GM19452 (cell line): ENCODE results near the gene DDIT3.
"Not testable (repeated sequence)": the region's sequence is repeated elsewhere in the genome, so short reads cannot be mapped to it uniquely, and the experiment has no call there.

Source experiments
- ATAC-seq: cut with Tn5 transposase; IDR thresholded peaks from one replicate; pipeline ENCODE4 v1.9.1; 2021; ENCODE audit not compliant: unreplicated experiment

DDIT3 gene

DNA sequence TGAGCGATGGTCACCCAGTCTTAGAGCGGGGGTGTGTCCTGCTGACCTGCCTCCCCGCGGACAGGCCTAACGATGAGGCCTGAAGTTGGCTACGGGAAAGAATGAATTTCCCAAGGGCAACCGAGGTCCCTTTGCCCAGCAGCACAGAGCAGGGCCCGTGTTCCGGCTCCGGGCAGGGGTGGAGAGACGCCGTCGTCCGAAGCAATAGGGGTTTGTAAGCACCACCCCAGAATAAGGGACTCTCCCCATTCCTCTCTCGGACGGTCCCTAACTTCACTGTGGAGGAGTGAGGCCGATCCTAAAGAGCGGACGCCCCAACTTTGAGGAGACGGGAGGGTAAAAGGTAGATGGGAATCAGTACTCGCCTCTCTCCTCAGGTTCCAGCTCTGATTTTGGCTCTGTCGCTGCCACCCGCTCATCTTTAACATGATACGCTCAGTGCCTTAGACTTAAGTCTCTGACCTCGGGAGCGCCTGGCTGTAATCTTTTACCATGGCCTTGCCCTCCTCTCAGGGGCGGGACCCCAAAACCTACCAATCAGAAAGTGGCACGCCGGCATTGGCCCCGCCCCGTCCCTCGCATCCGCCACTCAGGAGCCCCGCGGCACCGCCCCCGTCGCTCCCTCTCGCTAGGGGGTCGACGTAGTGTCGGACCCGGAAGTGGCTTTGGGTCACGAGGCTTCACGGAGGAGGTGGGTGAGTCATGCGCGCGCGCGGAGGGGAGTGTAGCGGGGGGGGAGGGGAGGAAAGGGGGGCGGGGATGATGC lies at the start of gene DDIT3:
Gene DDIT3, minus strand, starts transcription at position 462 of the 766 bp plus-strand sequence. CDS start 3,108 bp downstream, outside the sequence.
- ATAC-seq, result peak; percentile 58

DNA sequence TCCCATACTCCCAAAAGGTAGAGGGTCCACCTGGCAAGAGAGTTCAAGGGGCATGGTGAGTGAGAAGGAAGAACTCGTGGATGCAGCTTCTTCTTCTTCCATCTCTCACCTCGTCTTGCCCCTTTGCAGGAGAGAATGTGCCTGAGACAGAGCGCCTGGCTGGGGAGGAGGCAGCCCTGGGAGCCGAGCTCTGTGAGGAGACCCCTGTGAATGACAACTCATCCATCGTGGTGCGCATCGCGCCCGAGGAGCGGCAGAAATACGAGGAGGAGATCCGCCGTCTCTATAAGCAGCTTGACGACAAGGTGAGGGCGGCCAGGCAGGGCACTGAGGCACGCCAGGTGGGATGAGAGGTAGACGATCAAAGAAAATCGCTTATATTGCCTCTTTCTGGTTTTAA lies 49.5 kb upstream of the DDIT3 start:
- no peak for ATAC-seq

DNA sequence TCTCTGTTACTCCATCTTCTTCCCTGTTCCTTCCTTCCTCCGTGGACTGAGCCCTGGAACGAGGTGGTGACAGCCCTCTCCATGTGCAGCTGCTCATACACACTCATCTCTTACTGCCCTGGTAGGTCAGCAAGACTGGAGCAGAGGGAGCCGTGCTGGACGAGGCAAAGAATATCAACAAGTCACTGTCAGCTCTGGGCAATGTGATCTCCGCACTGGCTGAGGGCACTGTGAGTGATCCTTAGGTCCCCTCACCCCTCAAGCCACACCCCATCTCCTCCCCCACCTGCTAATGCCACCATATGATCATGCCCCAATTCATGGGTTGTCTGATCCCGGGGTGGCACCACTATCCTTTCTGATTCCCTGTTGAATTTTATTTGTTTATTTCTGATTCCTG lies 48.5 kb upstream of the DDIT3 start:
- ATAC-seq, result no peak

GRCh38 chr12:57564178-57564740 lies 43.9 kb upstream of the DDIT3 start:
- no peak for ATAC-seq

GRCh38 chr12:57563358-57563757 lies 43.0 kb upstream of the DDIT3 start:
- no peak for ATAC-seq

- ATAC-seq, result not testable (repeated sequence)
These were observed 40.8 kb upstream of the DDIT3 start for GRCh38 chr12:57561117-57561516.

- ATAC-seq, result no peak
These were observed 40.2 kb upstream of the DDIT3 start for GRCh38 chr12:57560516-57560915.

GRCh38 chr12:57558864-57559263 lies 38.5 kb upstream of the DDIT3 start:
- no peak for ATAC-seq

DNA sequence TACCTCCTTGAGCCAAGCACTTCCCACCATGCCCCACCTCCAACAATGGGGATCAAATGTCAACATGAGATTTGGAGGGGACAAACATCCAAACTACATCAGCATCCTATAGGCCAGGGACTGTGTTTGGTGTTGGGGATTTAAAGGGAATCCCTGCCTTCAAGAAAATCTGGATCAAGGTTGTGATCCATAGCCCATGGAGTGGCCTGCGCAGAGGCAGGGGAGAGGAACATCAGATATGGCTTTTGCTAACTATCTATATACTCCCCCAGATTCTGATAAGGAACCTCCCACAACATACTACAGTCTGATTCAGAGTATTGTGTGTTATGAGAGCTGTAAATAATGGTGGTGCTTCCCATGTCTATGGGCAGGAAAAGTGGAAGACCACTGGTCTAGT lies 34.6 kb upstream of the DDIT3 start:
- no peak for ATAC-seq

- ATAC-seq, result no peak
These were observed 34.1 kb upstream of the DDIT3 start for GRCh38 chr12:57554453-57554852.

DNA sequence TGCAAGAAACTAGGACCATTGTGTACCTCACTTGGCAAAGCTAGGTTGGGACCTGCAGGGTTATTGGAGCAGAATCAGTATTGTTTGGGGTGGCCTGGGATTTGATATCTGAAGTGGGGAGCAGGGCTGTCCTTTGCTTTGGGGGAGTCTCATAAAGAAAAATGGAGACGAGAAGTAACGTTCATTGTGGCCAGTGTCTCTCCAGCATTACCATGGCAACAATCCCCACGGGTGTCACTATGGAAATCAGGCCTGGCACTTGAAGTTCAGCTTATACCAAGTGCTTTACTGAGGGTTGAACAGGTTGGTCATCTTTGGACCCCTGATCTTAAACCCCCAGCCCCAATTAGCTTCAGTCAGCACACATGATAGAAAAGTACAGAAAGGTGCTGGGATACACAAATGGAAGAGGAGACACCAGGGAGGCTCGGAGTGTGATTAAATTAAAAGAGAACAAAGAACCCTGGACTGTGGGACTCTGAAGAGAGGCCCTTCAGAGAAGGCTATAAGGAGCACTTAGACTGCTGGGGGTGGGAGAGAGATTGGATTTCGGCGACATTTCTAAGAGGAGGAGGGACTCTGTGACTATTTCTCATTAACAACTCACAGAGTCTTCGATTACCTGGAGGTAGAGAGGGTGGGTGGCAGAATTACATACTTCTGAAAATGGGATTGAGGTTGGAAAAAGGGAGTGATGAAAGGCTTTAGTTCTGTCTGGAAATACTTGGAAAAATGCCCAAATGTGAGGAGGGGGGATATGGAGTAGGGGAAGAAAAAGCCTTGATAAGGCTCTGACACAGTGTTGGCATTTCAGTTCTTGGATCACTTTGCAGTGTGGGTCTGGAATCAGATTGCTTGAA lies 33.3 kb upstream of the DDIT3 start:
- no peak for ATAC-seq

DNA sequence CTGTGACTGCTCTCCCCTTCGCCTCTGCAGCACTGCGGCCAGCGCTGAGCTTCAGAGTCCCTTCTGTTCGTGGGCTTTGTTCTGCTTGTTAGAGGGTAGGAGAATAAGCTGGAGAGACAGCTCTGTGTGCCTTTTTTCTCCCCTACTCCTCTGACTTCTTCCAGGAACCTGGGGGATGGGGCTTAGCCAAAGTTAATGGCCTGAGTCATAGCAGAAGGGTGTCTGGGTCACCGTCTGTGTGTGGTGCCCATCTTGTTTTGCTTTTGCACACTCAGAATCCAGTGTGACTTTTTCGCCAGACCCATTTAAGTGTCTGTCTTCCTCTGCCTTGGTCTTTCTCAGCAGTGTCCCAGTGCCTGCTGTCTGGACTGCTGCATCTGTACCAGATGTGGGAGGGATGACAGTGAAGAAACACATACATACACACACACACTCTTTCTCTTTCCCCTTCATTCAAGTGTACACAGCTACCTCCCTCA lies 32.6 kb upstream of the DDIT3 start:
- ATAC-seq, result no peak

- no peak for ATAC-seq
These were observed 32.0 kb upstream of the DDIT3 start for GRCh38 chr12:57552306-57552651.

GRCh38 chr12:57551637-57552305 lies 31.5 kb upstream of the DDIT3 start:
- no peak for ATAC-seq

DNA sequence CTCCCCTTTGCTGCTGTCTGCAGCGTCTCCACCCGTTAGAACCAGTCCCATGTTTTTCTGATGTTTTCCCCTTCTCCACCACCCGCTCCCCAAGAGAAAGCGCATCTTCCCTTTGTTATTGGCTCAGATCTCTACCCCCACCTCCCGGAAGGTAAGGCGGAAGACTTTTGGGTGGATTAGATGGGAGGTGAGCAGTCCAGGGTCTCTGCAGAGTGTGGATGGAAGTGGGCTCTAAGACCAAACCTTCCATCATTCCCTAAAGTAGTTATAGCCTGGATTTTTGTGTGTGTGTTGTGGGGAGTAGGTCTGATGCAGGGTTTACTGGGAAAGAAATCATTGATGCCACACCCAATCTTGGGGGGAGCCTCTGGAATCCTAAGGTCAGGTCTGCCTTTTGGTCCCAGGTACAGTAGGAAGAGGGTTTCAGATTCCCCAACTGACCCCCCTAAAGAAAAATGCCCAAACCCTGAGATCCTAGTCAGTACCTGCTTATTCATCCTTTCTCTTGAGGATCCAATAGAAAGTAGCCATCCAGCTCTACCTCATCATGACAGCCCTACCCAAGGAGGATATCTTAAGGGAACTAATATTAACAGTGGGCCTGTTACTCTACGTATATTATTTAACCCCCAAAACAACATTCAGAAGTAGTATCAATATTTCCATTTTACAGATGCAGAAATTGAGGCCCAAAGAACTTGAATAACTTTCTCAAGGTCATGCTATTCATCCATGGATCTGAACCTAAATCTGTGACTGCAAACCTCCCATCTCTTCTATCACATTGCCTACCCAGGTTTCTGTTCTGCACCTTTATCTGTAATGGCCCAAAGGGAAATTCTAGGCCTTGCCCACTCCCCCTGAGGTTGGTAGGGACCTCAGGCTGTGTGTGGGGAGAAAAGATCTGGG lies 30.6 kb upstream of the DDIT3 start:
- no peak for ATAC-seq

GRCh38 chr12:57549909-57550640 lies 29.8 kb upstream of the DDIT3 start, which contains the start of gene KIF5A:
KIF5A (plus strand) TSS chr12:57550044; CDS start chr12:57550272, 228 bp downstream.
- no peak for ATAC-seq

GRCh38 chr12:57549203-57549908 lies 29.0 kb upstream of the DDIT3 start:
- no peak for ATAC-seq

- no peak for ATAC-seq
These were observed 28.2 kb upstream of the DDIT3 start for GRCh38 chr12:57548488-57548887.

GRCh38 chr12:57548013-57548315 lies 27.6 kb upstream of the DDIT3 start:
- no peak for ATAC-seq
